ENCODE data around the gene ANKZF1.
"Not testable (repeated sequence)": the region's sequence is repeated elsewhere in the genome, so short reads cannot be mapped to it uniquely, and the experiment has no call there.

Gene ANKZF1

DNA sequence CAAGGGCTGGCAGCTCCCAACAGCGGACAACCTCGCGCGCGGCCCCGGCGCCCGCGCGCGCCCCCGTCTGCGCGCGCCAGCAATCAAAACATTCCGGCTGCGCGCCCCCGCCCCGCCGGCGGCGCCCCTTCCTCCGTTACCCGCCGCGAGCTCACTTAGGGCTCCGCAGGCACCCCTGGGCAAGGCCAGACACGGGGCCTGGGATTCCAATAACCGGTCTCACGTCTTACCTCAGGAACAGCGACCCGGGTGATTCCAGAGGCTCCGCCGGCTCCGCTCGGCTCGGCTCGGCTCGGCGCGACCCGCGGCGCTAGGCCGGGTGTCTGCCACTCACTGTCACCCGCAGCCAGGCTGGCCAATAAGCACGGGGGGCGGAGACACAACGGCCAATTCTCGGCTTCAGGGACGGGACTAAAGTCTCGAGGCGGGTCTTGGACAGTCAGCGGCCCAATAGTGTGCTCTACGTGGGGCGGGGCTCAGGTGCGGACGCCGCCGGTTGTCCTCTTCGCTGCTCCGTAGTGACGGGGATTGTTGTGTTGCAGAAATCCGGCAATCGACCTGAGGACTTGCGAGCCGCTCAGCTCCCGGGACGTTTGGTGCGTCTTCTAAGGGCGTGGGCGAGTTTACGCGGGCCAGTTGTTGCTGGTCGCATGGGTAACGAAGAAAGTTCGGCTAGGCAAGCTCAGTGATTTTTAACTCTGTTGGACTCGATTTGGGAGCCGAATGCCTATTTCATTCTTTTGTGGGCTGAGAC is at the start of gene ANKZF1, which contains the start of gene ATG9A:
Gene ANKZF1, plus strand, starts transcription at position 502 of the 754 bp plus-strand sequence. CDS start 452 bp downstream, outside the sequence.
Gene ATG9A, minus strand, starts transcription at position 332 of the 754 bp plus-strand sequence. CDS start 1,612 bp downstream, outside the sequence.
- Histone ChIP-seq H3K36me3 (ENCODE audit: insufficient read depth, low read length) (peaks cover 23% of the 10 kb centered on the region), H3K4me1 (ENCODE audit: insufficient read depth, low read length) (peaks cover 6% of the 10 kb centered on the region; the same call in 1 of the 2 replicates), H3K9ac (ENCODE audit: low read depth, low read length) (peak within 1 kb of the TSS; percentile 96), H3K9me3 (ENCODE audit: control insufficient read depth, insufficient read depth, low read length) (no peaks in the 10 kb centered on the region)

DNA sequence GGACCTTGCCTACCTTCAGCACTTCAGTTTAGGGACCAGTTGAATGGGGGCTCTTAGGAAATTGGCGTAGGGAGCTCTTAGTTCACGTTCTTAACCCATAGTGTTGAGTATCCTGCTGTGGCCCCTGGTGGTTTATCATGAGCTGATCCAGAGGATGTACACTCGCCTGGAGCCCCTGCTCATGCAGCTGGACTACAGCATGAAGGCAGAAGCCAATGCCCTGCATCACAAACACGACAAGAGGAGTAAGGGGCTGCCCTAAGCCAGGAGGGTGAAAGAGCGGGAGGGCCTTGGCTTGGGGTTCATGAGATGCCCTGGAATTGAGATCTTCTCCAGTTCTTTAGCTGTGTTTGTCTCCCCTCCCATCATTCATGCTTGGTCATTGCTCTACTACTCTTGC is 48.6 kb upstream of the ANKZF1 start:
- no peaks in the 10 kb centered on the region; the same call in 1 of the 2 replicates for H3K36me3 ChIP-seq (ENCODE audit: insufficient read depth, low read length)
- peaks cover 1% of the 10 kb centered on the region; the same call in 1 of the 2 replicates for H3K4me1 ChIP-seq (ENCODE audit: insufficient read depth, low read length)
- no peak overlapping the region for H3K9ac ChIP-seq (ENCODE audit: low read depth, low read length)
- H3K9me3 ChIP-seq (ENCODE audit: control insufficient read depth, insufficient read depth, low read length): no peaks in the 10 kb centered on the region

DNA sequence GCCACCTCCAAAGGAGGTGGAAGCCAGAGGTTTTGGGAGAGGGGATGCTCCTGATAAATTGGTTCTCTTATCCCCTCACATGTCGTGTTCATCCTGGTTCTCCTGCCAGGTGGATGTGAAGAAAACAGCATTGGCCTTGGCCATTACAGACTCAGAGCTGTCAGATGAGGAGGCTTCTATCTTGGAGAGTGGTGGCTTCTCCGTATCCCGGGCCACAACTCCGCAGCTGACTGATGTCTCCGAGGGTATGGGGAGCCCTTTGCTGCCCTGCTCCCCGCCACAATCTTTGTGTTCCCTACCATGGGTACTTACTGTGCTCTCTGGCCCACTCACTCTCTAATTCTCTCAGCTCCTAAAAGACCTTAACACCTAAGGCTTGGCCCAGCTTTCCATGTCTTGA is 48.1 kb upstream of the ANKZF1 start:
- Histone ChIP-seq H3K9me3 (ENCODE audit: control insufficient read depth, insufficient read depth, low read length) (no peaks in the 10 kb centered on the region), H3K9ac (ENCODE audit: low read depth, low read length) (no peak overlapping the region), H3K4me1 (ENCODE audit: insufficient read depth, low read length) (no peaks in the 10 kb centered on the region), H3K36me3 (ENCODE audit: insufficient read depth, low read length) (no peaks in the 10 kb centered on the region; the same call in 1 of the 2 replicates)

- Histone ChIP-seq H3K36me3 (ENCODE audit: insufficient read depth, low read length) (no peaks in the 10 kb centered on the region; the same call in 1 of the 2 replicates), H3K9ac (ENCODE audit: low read depth, low read length) (no peak overlapping the region), H3K4me1 (ENCODE audit: insufficient read depth, low read length) (no peaks in the 10 kb centered on the region), H3K9me3 (ENCODE audit: control insufficient read depth, insufficient read depth, low read length) (no peaks in the 10 kb centered on the region)
These were observed 47.1 kb upstream of the ANKZF1 start for GRCh38 chr2:219182331-219183150.

GRCh38 chr2:219183151-219183772 is 46.3 kb upstream of the ANKZF1 start:
- H3K36me3 ChIP-seq (ENCODE audit: insufficient read depth, low read length): no peaks in the 10 kb centered on the region; the same call in 1 of the 2 replicates
- H3K9me3 ChIP-seq (ENCODE audit: control insufficient read depth, insufficient read depth, low read length): no peaks in the 10 kb centered on the region
- no peak overlapping the region for H3K9ac ChIP-seq (ENCODE audit: low read depth, low read length)
- H3K4me1 ChIP-seq (ENCODE audit: insufficient read depth, low read length): no peaks in the 10 kb centered on the region

- Histone ChIP-seq H3K4me1 (ENCODE audit: insufficient read depth, low read length) (no peaks in the 10 kb centered on the region), H3K9ac (ENCODE audit: low read depth, low read length) (no peak overlapping the region), H3K9me3 (ENCODE audit: control insufficient read depth, insufficient read depth, low read length) (no peaks in the 10 kb centered on the region), H3K36me3 (ENCODE audit: insufficient read depth, low read length) (no peaks in the 10 kb centered on the region; the same call in 1 of the 2 replicates)
These were observed 45.5 kb upstream of the ANKZF1 start for GRCh38 chr2:219184121-219184520.

GRCh38 chr2:219186754-219187456 is 42.7 kb upstream of the ANKZF1 start:
- Histone ChIP-seq H3K4me1 (ENCODE audit: insufficient read depth, low read length) (no peaks in the 10 kb centered on the region), H3K9ac (ENCODE audit: low read depth, low read length) (no peak overlapping the region), H3K9me3 (ENCODE audit: control insufficient read depth, insufficient read depth, low read length) (no peaks in the 10 kb centered on the region), H3K36me3 (ENCODE audit: insufficient read depth, low read length) (no peaks in the 10 kb centered on the region; the same call in 1 of the 2 replicates)

DNA sequence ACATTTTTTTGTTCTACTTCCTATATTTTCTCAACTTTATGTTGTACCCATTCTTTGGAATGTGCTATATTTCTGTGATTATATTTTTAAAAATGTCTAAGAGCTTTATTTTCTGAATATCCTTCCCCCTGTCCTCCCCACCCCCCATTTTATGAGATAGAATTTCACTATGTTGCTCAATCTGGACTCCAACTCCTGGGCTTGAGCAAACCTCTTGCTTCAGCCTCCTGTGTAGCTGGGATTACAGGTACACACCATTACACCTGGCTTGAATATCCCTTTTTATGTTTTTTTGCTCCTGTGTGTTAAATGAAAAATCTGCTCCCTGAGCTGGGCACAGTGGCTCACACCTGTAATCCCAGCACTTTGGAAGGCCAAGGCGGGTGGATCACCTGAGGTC is 32.2 kb upstream of the ANKZF1 start:
- no peak overlapping the region for H3K9ac ChIP-seq (ENCODE audit: low read depth, low read length)
- peaks cover 3% of the 10 kb centered on the region; the same call in 1 of the 2 replicates for H3K4me1 ChIP-seq (ENCODE audit: insufficient read depth, low read length)
- no peaks in the 10 kb centered on the region for H3K9me3 ChIP-seq (ENCODE audit: control insufficient read depth, insufficient read depth, low read length)
- H3K36me3 ChIP-seq (ENCODE audit: insufficient read depth, low read length): no peaks in the 10 kb centered on the region

DNA sequence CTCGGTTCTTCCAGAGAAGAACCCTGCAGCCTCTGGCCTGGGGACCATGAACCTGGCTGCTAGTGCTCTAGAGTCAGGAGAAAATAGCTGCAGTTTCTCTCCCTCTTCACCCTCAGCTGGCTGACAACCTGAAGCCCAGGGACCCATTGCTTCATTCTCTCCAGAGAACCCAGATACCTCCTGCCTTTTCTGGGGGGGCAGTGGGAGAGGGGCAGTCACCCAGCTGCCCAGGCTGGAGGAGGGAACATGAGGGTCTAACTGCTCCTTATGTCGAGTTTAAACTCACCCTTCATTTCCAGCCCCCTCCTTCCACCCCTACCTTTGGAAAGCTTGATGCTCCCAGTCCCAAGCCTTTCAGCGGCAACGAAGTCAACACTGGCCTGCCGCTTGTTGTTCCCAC is 30.6 kb upstream of the ANKZF1 start:
- Histone ChIP-seq H3K4me1 (ENCODE audit: insufficient read depth, low read length) (peaks cover 3% of the 10 kb centered on the region; the same call in 1 of the 2 replicates), H3K9me3 (ENCODE audit: control insufficient read depth, insufficient read depth, low read length) (no peaks in the 10 kb centered on the region), H3K36me3 (ENCODE audit: insufficient read depth, low read length) (no peaks in the 10 kb centered on the region), H3K9ac (ENCODE audit: low read depth, low read length) (no peak overlapping the region)

DNA sequence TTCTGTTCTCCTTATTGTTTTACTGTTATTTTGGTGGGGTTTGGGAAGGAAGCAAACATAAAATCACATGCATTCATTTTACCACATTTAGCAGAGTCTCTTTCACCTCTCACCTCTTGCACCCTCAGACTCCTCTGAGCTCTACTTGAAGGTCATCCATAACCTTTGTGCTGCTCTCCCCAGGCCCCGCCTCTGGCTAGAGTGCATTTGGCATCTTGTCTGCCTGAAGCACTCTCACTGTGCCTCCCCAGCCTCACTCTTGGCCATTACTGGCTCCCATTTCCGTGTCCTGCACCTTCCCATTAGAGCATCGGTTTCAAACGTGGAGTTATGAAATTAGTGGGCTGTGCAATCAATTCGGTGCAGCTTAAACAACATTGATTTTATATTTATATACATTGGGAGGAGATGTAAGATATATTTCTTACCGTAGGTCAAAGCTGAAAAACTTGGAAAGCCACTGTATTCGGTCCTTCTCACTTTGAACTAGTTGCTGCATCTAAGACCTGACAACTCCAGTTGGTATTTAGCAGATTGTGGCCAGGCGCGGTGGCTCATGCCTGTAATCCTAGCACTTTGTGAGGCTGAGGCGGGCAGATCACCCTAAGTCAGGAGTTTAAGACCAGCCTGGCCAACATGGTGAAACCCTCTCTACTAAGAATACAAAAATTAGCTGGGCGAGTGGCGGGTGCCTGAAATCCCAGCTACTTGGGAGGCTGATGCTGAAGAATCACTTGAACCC is 30.0 kb upstream of the ANKZF1 start:
- Histone ChIP-seq H3K9ac (ENCODE audit: low read depth, low read length) (no peak overlapping the region), H3K36me3 (ENCODE audit: insufficient read depth, low read length) (no peaks in the 10 kb centered on the region), H3K9me3 (ENCODE audit: control insufficient read depth, insufficient read depth, low read length) (no peaks in the 10 kb centered on the region), H3K4me1 (ENCODE audit: insufficient read depth, low read length) (peaks cover 3% of the 10 kb centered on the region; the same call in 1 of the 2 replicates)

DNA sequence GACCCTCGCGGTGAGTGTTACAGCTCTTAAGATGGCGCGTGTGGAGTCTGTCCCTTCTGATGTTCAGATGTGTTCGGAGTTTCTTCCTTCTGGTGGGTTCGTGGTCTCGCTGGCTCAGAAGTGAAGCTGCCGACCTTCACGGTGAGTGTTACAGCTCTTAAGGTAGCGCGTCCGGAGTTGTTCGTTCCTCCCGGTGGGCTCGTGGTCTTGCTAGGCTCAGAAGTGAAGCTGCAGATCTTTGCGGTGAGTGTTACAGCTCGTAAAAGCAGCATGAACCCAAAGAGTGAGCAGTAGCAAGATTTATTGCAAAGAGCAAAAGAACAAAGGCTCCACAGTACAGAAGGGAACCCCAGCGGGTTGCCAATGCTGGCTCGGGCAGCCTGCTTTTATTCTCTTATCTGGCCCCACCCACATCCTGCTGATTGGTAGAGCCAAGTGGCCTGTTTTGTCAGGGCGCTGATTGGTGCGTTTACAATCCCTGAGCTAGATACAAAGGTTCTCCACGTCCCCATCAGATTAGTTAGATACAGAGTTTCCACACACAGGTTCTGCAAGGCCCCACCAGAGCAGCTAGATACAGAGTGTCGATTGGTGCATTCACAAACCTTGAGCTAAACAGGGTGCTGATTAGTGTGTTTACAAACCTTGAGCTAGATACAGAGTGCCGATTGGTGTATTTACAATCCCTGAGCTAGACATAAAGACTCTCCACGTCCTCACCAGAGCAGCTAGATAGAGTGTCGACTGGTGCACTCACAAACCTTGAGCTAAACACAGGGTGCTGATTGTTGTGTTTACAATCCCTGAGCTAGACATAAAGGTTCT is 28.9 kb upstream of the ANKZF1 start:
- not testable (repeated sequence) for H3K4me1 ChIP-seq (ENCODE audit: insufficient read depth, low read length); H3K9me3 ChIP-seq (ENCODE audit: control insufficient read depth, insufficient read depth, low read length); H3K9ac ChIP-seq (ENCODE audit: low read depth, low read length); H3K36me3 ChIP-seq (ENCODE audit: insufficient read depth, low read length)

DNA sequence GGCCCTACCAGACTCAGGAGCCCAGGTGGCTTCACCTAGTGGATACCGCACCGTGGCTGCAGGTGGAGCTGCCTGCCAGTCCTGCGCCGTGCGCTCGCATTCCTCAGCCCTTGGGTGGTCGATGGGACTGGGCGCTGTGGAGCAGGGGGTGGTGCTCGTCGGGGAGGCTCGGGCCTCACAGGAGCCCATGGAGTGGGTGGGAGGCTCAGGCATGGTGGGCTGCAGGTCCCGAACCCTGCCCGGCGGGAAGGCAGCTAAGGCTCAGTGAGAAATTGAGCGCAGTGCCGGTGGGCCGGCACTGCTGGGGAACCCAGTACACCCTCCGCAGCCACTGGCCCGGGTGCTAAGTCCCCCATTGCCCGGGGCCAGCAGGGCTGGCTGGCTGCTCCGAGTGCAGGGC is 28.3 kb upstream of the ANKZF1 start:
- not testable (repeated sequence) for H3K9me3 ChIP-seq (ENCODE audit: control insufficient read depth, insufficient read depth, low read length); H3K9ac ChIP-seq (ENCODE audit: low read depth, low read length); H3K4me1 ChIP-seq (ENCODE audit: insufficient read depth, low read length); H3K36me3 ChIP-seq (ENCODE audit: insufficient read depth, low read length)
